Spinal cord (tissue), 10 donors: Measurements from ENCODE around the gene CRYGN. TPM values are rescaled to one million over a fixed set of nuclear protein-coding genes. Genes with fewer than 3 reads are reported as not detected.

Experiments
- DNase-seq, 6 donors: peaks; one replicate each; pipeline versions ENCODE4 v3.0.0 to v3.0.0-alpha.2; 2013 to 2015; ENCODE audit warnings: low spot score in 6 of 6, low read depth in 4 of 6
- H3K27ac ChIP-seq: one replicate; pipeline ENCODE4 v1.5.1; 2013; ENCODE audit warnings: low read depth, low read length, control low read depth
- H3K27me3 ChIP-seq: one replicate; pipeline ENCODE4 v1.6.1; 2013; ENCODE audit warnings: low read length; ENCODE audit not compliant: control insufficient read depth, insufficient read depth
- H3K36me3 ChIP-seq: one replicate; pipeline ENCODE4 v1.6.1; 2013; ENCODE audit warnings: low read length; ENCODE audit not compliant: control insufficient read depth, insufficient read depth
- H3K4me1 ChIP-seq: one replicate; pipeline ENCODE4 v1.6.1; 2013; ENCODE audit warnings: low read length; ENCODE audit not compliant: control insufficient read depth, insufficient read depth
- H3K4me3 ChIP-seq: one replicate; pipeline ENCODE4 v1.5.1; 2013; ENCODE audit warnings: low read depth, low read length, control low read depth
- H3K9me3 ChIP-seq: one replicate; pipeline ENCODE4 v1.6.1; 2013; ENCODE audit warnings: low read length; ENCODE audit not compliant: control insufficient read depth, insufficient read depth
- WGBS: methylation state at CpG from one replicate; pipeline ENCODE4 v1.1.5; 2013; ENCODE audit warnings: missing lambda C conversion rate; ENCODE audit not compliant: insufficient coverage; 5-methylcytosine and 5-hydroxymethylcytosine counted together
- long read RNA-seq, 4 donors: transcript quantifications; one replicate each; lab custom pipeline, GENCODE V29; 2026
- polyA plus RNA-seq, 2 donors: library from polyadenylated mRNA; unstranded; fragments of 120-200 nt; gene quantifications; one replicate each; pipeline ENCODE4 v1.2.1, GENCODE V29; 2013; ENCODE audit not compliant: insufficient read length in 2 of 2
- total RNA-seq, 2 donors: library from RNA; depleted of rRNA in 1 of 2; stranded (reverse); fragments of 120-200 nt in 1 of 2; fragments of >200 nt in 1 of 2; gene quantifications; one replicate each; pipeline versions ENCODE4 v1.2.3 to v1.2.4, GENCODE V29; 2013 to 2014
- donor health status: healthy.

Gene CRYGN
- total RNA-seq (10 to 100 TPM in 1 of 2 donors, 1 to 10 TPM in 1; 1.4 to 10.3 TPM), polyA plus RNA-seq (1 to 10 TPM in 1 of 2 donors, under 1 TPM in 1; 0.55 to 3.0 TPM)
- long read RNA-seq, donor 1: 0 reads
- long read RNA-seq, donor 2: 0 reads
- long read RNA-seq, donor 3: 0 reads
- long read RNA-seq, donor 4: 0 reads

GRCh38 chr7:151439855-151440798 is at the start of gene CRYGN:
CRYGN (minus strand) TSS chr7:151440141; CDS start chr7:151439917, 224 bp downstream.
- WGBS: 13% methylated on average over 41 of the region's 51 CpGs
- peak within 1 kb of the TSS; percentile 32 for H3K4me3 ChIP-seq
- H3K4me1 ChIP-seq: peaks cover 36% of the 10 kb centered on the region
- no peak for DNase-seq
- peak within 1 kb of the TSS; percentile 69 for H3K27ac ChIP-seq
- H3K27me3 ChIP-seq: peaks cover 11% of the 10 kb centered on the region
- no peaks in the 10 kb centered on the region for H3K9me3 ChIP-seq
- H3K36me3 ChIP-seq: no peaks in the 10 kb centered on the region

- H3K27me3 ChIP-seq: no peaks in the 10 kb centered on the region
- no peaks in the 10 kb centered on the region for H3K9me3 ChIP-seq
- 73% methylated on average over 2 of the region's 2 CpGs for WGBS
- no peak for DNase-seq
- H3K4me3 ChIP-seq: no peak overlapping the region
- H3K36me3 ChIP-seq: peaks cover 5% of the 10 kb centered on the region
- peaks cover 11% of the 10 kb centered on the region for H3K4me1 ChIP-seq
- no peak overlapping the region for H3K27ac ChIP-seq
Measured at GRCh38 chr7:151489498-151489897, 49.6 kb upstream of the CRYGN start.

GRCh38 chr7:151488096-151488495 is 48.2 kb upstream of the CRYGN start:
- DNase-seq: no peak
- Histone ChIP-seq H3K4me1 (peaks cover 10% of the 10 kb centered on the region), H3K27ac (no peak overlapping the region), H3K27me3 (no peaks in the 10 kb centered on the region), H3K4me3 (no peak overlapping the region), H3K9me3 (no peaks in the 10 kb centered on the region), H3K36me3 (peaks cover 13% of the 10 kb centered on the region)

GRCh38 chr7:151487228-151487627 is 47.3 kb upstream of the CRYGN start:
- H3K4me1 ChIP-seq: peaks cover 7% of the 10 kb centered on the region

GRCh38 chr7:151486074-151486473 is 46.1 kb upstream of the CRYGN start:
- DNase-seq: no peak
- 100% methylated on average over 3 of the region's 3 CpGs for WGBS
- H3K36me3 ChIP-seq: peaks cover 13% of the 10 kb centered on the region
- H3K4me3 ChIP-seq: no peak overlapping the region
- H3K27me3 ChIP-seq: no peaks in the 10 kb centered on the region
- no peaks in the 10 kb centered on the region for H3K9me3 ChIP-seq
- no peak overlapping the region for H3K27ac ChIP-seq
- peaks cover 7% of the 10 kb centered on the region for H3K4me1 ChIP-seq

More at GRCh38 chr7:151487228-151487627, 47.3 kb upstream of the CRYGN start:
- no CpG with 5 or more reads among the region's 2 CpGs for WGBS
- no peak for DNase-seq
- peaks cover 13% of the 10 kb centered on the region for H3K36me3 ChIP-seq
- H3K9me3 ChIP-seq: no peaks in the 10 kb centered on the region
- no peak overlapping the region for H3K27ac ChIP-seq
- H3K4me3 ChIP-seq: no peak overlapping the region
- no peaks in the 10 kb centered on the region for H3K27me3 ChIP-seq

- Histone ChIP-seq H3K4me3 (no peak overlapping the region), H3K9me3 (no peaks in the 10 kb centered on the region), H3K4me1 (peaks cover 7% of the 10 kb centered on the region), H3K27me3 (no peaks in the 10 kb centered on the region), H3K36me3 (peaks cover 13% of the 10 kb centered on the region), H3K27ac (no peak overlapping the region)
- 71% methylated on average over 1 of the region's 7 CpGs for WGBS
- peak in 1 of 6 donors; percentile 47 for DNase-seq
Measured at GRCh38 chr7:151484971-151485707, 45.2 kb upstream of the CRYGN start.

- H3K9me3 ChIP-seq: no peaks in the 10 kb centered on the region
- no CpG with 5 or more reads among the region's 1 CpG for WGBS
- no peak overlapping the region for H3K4me3 ChIP-seq
- no peak for DNase-seq
- no peaks in the 10 kb centered on the region for H3K27me3 ChIP-seq
- peaks cover 4% of the 10 kb centered on the region for H3K4me1 ChIP-seq
- H3K27ac ChIP-seq: no peak overlapping the region
- H3K36me3 ChIP-seq: peaks cover 11% of the 10 kb centered on the region
Measured at GRCh38 chr7:151483711-151483983, 43.7 kb upstream of the CRYGN start.

- Histone ChIP-seq H3K4me1 (peaks cover 4% of the 10 kb centered on the region), H3K9me3 (no peaks in the 10 kb centered on the region), H3K27me3 (no peaks in the 10 kb centered on the region), H3K36me3 (peaks cover 11% of the 10 kb centered on the region), H3K27ac (no peak overlapping the region), H3K4me3 (no peak overlapping the region)
- 82% methylated on average over 3 of the region's 8 CpGs for WGBS
- no peak for DNase-seq
Measured at GRCh38 chr7:151482883-151483710, 43.2 kb upstream of the CRYGN start.
